H9 (cell line): ENCODE measurements around the gene SH3RF3. TPM values are rescaled to one million over a fixed set of nuclear protein-coding genes. Genes with fewer than 3 reads are reported as not detected.

Experiments used
- DNase-seq: peaks from one replicate; pipeline ENCODE4 v3.0.0-alpha.2; 2017
- H2AFZ ChIP-seq: one replicate; pipeline ENCODE4 v1.6.1; 2013; ENCODE audit warnings: mild to moderate bottlenecking, low read length, control low read depth, moderate library complexity
- H2AK5ac ChIP-seq: 2 replicates; pipeline ENCODE4 v1.6.1; 2013; ENCODE audit warnings: low read length, control low read depth, mixed read lengths; ENCODE audit not compliant: insufficient read length
- H2BK120ac ChIP-seq: one replicate; pipeline ENCODE4 v1.6.1; 2013; ENCODE audit warnings: low read depth, mild to moderate bottlenecking, low read length, control low read depth, inconsistent platforms; ENCODE audit not compliant: poor library complexity, severe bottlenecking
- H2BK12ac ChIP-seq: 2 replicates; pipeline ENCODE4 v1.6.1; 2013; ENCODE audit warnings: low read length, control low read depth, mixed read lengths, low read depth; ENCODE audit not compliant: insufficient read length
- H2BK15ac ChIP-seq: 2 replicates; pipeline ENCODE4 v1.6.1; 2013; ENCODE audit warnings: low read depth, low read length, control low read depth
- H2BK20ac ChIP-seq: one replicate; pipeline ENCODE4 v1.6.1; 2013; ENCODE audit warnings: low read depth, mild to moderate bottlenecking, low read length, control low read depth, inconsistent platforms; ENCODE audit not compliant: poor library complexity, severe bottlenecking
- H2BK5ac ChIP-seq: 2 replicates; pipeline ENCODE4 v1.6.1; 2013; ENCODE audit warnings: low read length, control low read depth, mixed read lengths; ENCODE audit not compliant: insufficient read length
- H3K14ac ChIP-seq: 2 replicates; pipeline ENCODE4 v1.6.1; 2013; ENCODE audit warnings: low read length, control low read depth; ENCODE audit not compliant: insufficient read depth
- H3K18ac ChIP-seq: 2 replicates; pipeline ENCODE4 v1.6.1; 2013; ENCODE audit warnings: low read depth, mild to moderate bottlenecking, mixed read lengths, low read length, control low read depth; ENCODE audit not compliant: insufficient read length
- H3K23ac ChIP-seq: 2 replicates; pipeline ENCODE4 v1.6.1; 2013; ENCODE audit warnings: low read length, control low read depth, mixed read lengths, low read depth; ENCODE audit not compliant: insufficient read length
- H3K23me2 ChIP-seq: 2 replicates; pipeline ENCODE4 v1.6.1; 2013; ENCODE audit warnings: low read depth, mild to moderate bottlenecking, mixed read lengths, low read length, control low read depth; ENCODE audit not compliant: insufficient read length, poor library complexity, severe bottlenecking
- H3K27ac ChIP-seq: 2 replicates; pipeline ENCODE4 v1.5.1; 2013; ENCODE audit warnings: low read length, control low read depth, mixed read lengths, low read depth; ENCODE audit not compliant: insufficient read length
- H3K27me3 ChIP-seq: 2 replicates; pipeline ENCODE4 v1.6.1; 2013; ENCODE audit warnings: low read length, control low read depth, inconsistent platforms; ENCODE audit not compliant: insufficient read depth
- H3K4ac ChIP-seq: 2 replicates; pipeline ENCODE4 v1.6.1; 2013; ENCODE audit warnings: low read depth, mild to moderate bottlenecking, control low read depth, inconsistent platforms, low read length, moderate library complexity
- H3K4me1 ChIP-seq: 2 replicates; pipeline ENCODE4 v1.6.1; 2013; ENCODE audit warnings: low read length, control low read depth, inconsistent platforms; ENCODE audit not compliant: insufficient read depth
- H3K4me2 ChIP-seq: 2 replicates; pipeline ENCODE4 v1.6.1; 2013; ENCODE audit warnings: low read length, control low read depth, mixed read lengths; ENCODE audit not compliant: insufficient read length, insufficient read depth
- H3K56ac ChIP-seq: 2 replicates; pipeline ENCODE4 v1.6.1; 2013; ENCODE audit warnings: low read depth, mild to moderate bottlenecking, mixed read lengths, low read length, control low read depth; ENCODE audit not compliant: insufficient read length
- H3K79me1 ChIP-seq: 2 replicates; pipeline ENCODE4 v1.6.1; 2013; ENCODE audit warnings: low read depth, mild to moderate bottlenecking, moderate library complexity, low read length, control low read depth, inconsistent platforms; ENCODE audit not compliant: insufficient read depth, poor library complexity, severe bottlenecking
- H3K79me2 ChIP-seq: 2 replicates; pipeline ENCODE4 v1.6.1; 2013; ENCODE audit warnings: low read length, control low read depth, inconsistent platforms; ENCODE audit not compliant: insufficient read depth
- H3K9ac ChIP-seq: 2 replicates; pipeline ENCODE4 v1.6.1; 2013; ENCODE audit warnings: low read length, control low read depth, mixed read lengths; ENCODE audit not compliant: insufficient read length; ENCODE audit errors: extremely low read depth
- H3K9me3 ChIP-seq: one replicate; pipeline ENCODE4 v1.6.1; 2013; ENCODE audit warnings: low read depth, low read length, inconsistent platforms; ENCODE audit not compliant: control insufficient read depth
- H3T11ph ChIP-seq: one replicate; pipeline ENCODE4 v1.6.1; 2013; ENCODE audit warnings: mild to moderate bottlenecking, low read length, control low read depth, inconsistent platforms
- H4K20me1 ChIP-seq: one replicate; pipeline ENCODE4 v1.6.1; 2013; ENCODE audit not compliant: control insufficient read depth, insufficient read length, insufficient read depth
- H4K5ac ChIP-seq: 2 replicates; pipeline ENCODE4 v1.6.1; 2013; ENCODE audit warnings: low read depth, mild to moderate bottlenecking, mixed read lengths, low read length, control low read depth; ENCODE audit not compliant: insufficient read length
- H4K8ac ChIP-seq: replicated peaks from 2 replicates; pipeline ENCODE4 v1.6.1; 2013; ENCODE audit warnings: low read length, control low read depth, mixed read lengths, low read depth; ENCODE audit not compliant: insufficient read length
- H4K91ac ChIP-seq: 2 replicates; pipeline ENCODE4 v1.6.1; 2013; ENCODE audit warnings: low read depth, mild to moderate bottlenecking, moderate library complexity, mixed read lengths, low read length, control low read depth; ENCODE audit not compliant: insufficient read length
- H3K27ac Mint-ChIP-seq, 3 experiments: 2 replicates in 2 of 3; 3 replicates in 1 of 3; pipeline ENCODE4 v1.8.0; 2020 to 2021; ENCODE audit warnings: mixed read lengths in 3 of 3, mild to moderate bottlenecking in 1 of 3, moderate library complexity in 1 of 3
- H3K27me3 Mint-ChIP-seq: 2 replicates; pipeline ENCODE4 v1.8.0; 2021; ENCODE audit warnings: low read depth, mild to moderate bottlenecking, moderate library complexity, mixed read lengths
- H3K36me3 Mint-ChIP-seq, 3 experiments: 2 replicates in 2 of 3; 3 replicates in 1 of 3; pipeline ENCODE4 v1.8.0; 2020 to 2021; ENCODE audit warnings: low read depth in 3 of 3, mixed read lengths in 3 of 3; ENCODE audit not compliant: insufficient read depth in 1 of 3
- H3K4me1 Mint-ChIP-seq, 2 experiments: 2 replicates each; pipeline ENCODE4 v1.8.0; 2020; ENCODE audit warnings: mixed read lengths in 2 of 2
- H3K4me3 Mint-ChIP-seq, 2 experiments: 2 replicates in 1 of 2; 3 replicates in 1 of 2; pipeline ENCODE4 v1.8.0; 2020 to 2021; ENCODE audit warnings: mild to moderate bottlenecking in 2 of 2, mixed read lengths in 2 of 2, moderate library complexity in 1 of 2
- H3K9me3 Mint-ChIP-seq, 2 experiments: 2 replicates in 1 of 2; 3 replicates in 1 of 2; pipeline ENCODE4 v1.8.0; 2020; ENCODE audit warnings: mild to moderate bottlenecking in 2 of 2, mixed read lengths in 2 of 2, moderate library complexity in 1 of 2
- CTCF ChIP-seq: fragments of 200-600 bp; sonication (generic); conservative IDR thresholded peaks from 3 replicates; pipeline ENCODE4 v1.8.0; 2021; ENCODE audit warnings: antibody characterized with exemption, mild to moderate bottlenecking
- WGBS: extraction: QIAGEN DNeasy Blood & Tissue Kit; methylation state at CpG from one replicate; pipeline ENCODE4 v1.1.7; 2013; ENCODE audit warnings: missing lambda C conversion rate, low lambda C conversion rate, mixed read lengths; ENCODE audit not compliant: insufficient read length; ENCODE audit errors: extremely low coverage; 5-methylcytosine and 5-hydroxymethylcytosine counted together
- total RNA-seq: library from RNA; stranded (reverse); gene quantifications from 2 replicates; pipeline ENCODE4 v1.2.1, GENCODE V29; 2021

Gene SH3RF3
- total RNA-seq, 1 experiment from 2014 or later, result 0.46 TPM

- H3K9me3 ChIP-seq, result no peaks in the 10 kb centered on the region
- H3K4ac ChIP-seq, result no peak overlapping the region
- peaks cover 6% of the 10 kb centered on the region for H3K27me3 Mint-ChIP-seq
- H2AFZ ChIP-seq, result no peak overlapping the region
- no peak overlapping the region for H3K14ac ChIP-seq
- no peak overlapping the region for H2BK12ac ChIP-seq
- no peak overlapping the region for H3T11ph ChIP-seq
- H3K27me3 ChIP-seq, result no peaks in the 10 kb centered on the region
- no peak overlapping the region for H4K8ac ChIP-seq
- peaks cover 5 to 15% of the 10 kb centered on the region in 2 experiments; a peak in 4 of 5 replicates for H3K9me3 Mint-ChIP-seq
- H2AK5ac ChIP-seq, result no peak overlapping the region
- no peak overlapping the region for H3K4me2 ChIP-seq
- no peak overlapping the region for H3K56ac ChIP-seq
- H4K91ac ChIP-seq, result no peak overlapping the region
- H2BK120ac ChIP-seq, result no peak overlapping the region
- H4K20me1 ChIP-seq, result no peaks in the 10 kb centered on the region
- H3K27ac ChIP-seq, result no peak overlapping the region
- H4K5ac ChIP-seq, result no peak overlapping the region
- no peaks in the 10 kb centered on the region for H3K23me2 ChIP-seq
- no peaks in the 10 kb centered on the region for H3K79me2 ChIP-seq
- no peak overlapping the region for H2BK20ac ChIP-seq
- no peak overlapping the region for H3K4me3 Mint-ChIP-seq
- no peak overlapping the region for H2BK15ac ChIP-seq
- H3K27ac Mint-ChIP-seq, result no peak overlapping the region
- no peak for TF ChIP-seq CTCF
- no peaks in the 10 kb centered on the region for H3K79me1 ChIP-seq
- no peak overlapping the region for H3K9ac ChIP-seq
- H3K23ac ChIP-seq, result no peak overlapping the region
- peaks cover 0 to 12% (median 0%) of the 10 kb centered on the region in 3 experiments; a peak in 3 of 7 replicates for H3K36me3 Mint-ChIP-seq
- H3K18ac ChIP-seq, result no peak overlapping the region
- WGBS, result no CpG with 5 or more reads among the region's 6 CpGs
- H2BK5ac ChIP-seq, result no peak overlapping the region
- peaks cover 2 to 4% of the 10 kb centered on the region in 2 experiments; a peak in 2 of 4 replicates for H3K4me1 Mint-ChIP-seq
- peak; percentile 8 for DNase-seq
- no peaks in the 10 kb centered on the region for H3K4me1 ChIP-seq
Measured at GRCh38 chr2:109339519-109339966, 210.5 kb downstream of the SH3RF3 start.
